ENCODE measurements around the gene TAF3. TPM values are rescaled to one million over a fixed set of nuclear protein-coding genes. Genes with fewer than 3 reads are reported as not detected.

Gene TAF3
- total RNA-seq, 1 donor from 2014 or later: 4.8 TPM

DNA sequence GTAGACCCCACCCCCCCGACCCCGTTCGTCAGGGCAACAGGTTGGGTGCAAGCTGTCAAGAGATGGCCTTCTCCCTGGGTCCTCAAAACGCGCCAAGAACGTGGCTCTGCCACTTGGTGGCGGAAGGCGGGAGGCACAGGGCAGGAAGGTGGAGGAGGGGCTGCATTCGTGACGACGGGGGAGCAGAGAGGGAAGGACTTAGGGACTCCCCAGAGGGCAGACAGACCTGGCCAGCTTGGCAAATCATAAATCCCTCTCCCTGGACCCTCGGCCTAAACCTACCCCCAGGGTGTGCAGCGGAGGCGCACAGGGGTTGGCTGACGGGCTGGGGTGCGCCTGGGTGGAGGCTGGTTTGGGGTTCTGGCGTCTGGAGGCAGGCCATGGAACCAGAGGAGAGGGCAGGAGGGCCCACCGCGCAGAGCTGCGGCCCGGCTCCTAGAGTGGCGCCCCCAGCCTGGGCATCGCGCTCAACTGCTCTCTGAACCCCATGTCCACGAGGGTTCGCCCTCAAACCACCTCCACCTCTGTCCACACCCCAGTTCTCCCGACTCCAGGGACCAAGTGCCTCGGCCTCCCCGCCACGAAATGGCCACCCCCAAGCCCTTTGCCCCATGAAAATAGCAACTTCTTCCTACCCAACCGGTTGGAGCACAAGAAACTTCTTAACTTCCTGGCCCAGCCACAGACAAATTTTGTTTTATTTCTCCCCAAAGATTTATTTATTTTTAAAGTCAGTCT, 225.4 kb downstream of the TAF3 start:
- no peak overlapping the region for H3K4me3 ChIP-seq (ENCODE audit: low read depth, low read length)
- TF ChIP-seq CTCF (conservative IDR thresholded peaks at IDR 0.05; ENCODE audit: low read depth, low read length): no peak
- no peak for DNase-seq (ENCODE audit: low read depth)

- no peak overlapping the region for H3K4me3 ChIP-seq (ENCODE audit: low read depth, low read length)
- no peak for DNase-seq (ENCODE audit: low read depth)
- no peak for TF ChIP-seq CTCF (conservative IDR thresholded peaks at IDR 0.05; ENCODE audit: low read depth, low read length)
Measured at GRCh38 chr10:8044331-8044907, 226.1 kb downstream of the TAF3 start.

DNA sequence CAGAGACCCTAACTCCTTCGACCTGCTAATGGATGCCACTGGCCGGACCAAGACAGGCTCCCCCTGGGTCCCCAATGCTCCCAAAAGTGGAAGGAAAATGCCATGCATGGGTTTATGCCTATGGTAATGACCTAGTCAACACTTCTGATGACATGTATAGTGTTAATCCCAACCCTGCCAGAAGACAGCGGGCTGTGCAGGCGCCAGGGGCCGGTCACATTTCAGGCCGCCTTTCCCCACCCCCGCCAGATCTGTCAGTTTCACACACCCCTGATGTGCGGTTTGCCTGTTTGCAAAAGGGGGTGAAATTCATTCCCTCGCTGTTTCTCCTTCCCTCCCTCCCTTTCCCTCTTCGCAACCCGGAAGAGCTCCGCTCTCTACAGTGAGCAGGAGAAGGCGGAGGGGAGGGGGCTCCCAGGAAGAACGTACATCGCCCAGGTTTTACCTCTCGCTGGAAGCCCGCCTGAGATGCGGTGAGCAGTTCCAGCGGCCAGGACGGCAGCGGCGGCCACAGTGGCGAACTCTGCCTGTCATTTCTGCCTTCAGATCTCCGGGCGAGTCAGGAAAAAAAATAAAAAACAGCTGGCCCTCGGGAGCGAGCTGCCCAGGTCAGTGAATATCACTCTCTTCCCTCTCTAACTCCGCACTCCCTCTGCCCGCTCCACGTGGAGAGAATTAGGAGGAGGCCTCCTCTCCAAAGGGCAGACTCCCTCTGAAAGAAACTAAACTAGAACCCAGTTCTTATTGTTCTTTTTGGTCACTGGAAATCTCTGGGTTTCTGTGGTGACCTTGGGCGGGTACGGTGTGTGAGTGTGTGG, 226.8 kb downstream of the TAF3 start:
- peak overlapping the region; percentile 27 for H3K4me3 ChIP-seq (ENCODE audit: low read depth, low read length)
- no peak for TF ChIP-seq CTCF (conservative IDR thresholded peaks at IDR 0.05; ENCODE audit: low read depth, low read length)
- DNase-seq (ENCODE audit: low read depth): no peak

- no peak overlapping the region for H3K4me3 ChIP-seq (ENCODE audit: low read depth, low read length)
- DNase-seq (ENCODE audit: low read depth): no peak
- no peak for TF ChIP-seq CTCF (conservative IDR thresholded peaks at IDR 0.05; ENCODE audit: low read depth, low read length)
Measured at GRCh38 chr10:8045726-8046494, 227.6 kb downstream of the TAF3 start.

DNA sequence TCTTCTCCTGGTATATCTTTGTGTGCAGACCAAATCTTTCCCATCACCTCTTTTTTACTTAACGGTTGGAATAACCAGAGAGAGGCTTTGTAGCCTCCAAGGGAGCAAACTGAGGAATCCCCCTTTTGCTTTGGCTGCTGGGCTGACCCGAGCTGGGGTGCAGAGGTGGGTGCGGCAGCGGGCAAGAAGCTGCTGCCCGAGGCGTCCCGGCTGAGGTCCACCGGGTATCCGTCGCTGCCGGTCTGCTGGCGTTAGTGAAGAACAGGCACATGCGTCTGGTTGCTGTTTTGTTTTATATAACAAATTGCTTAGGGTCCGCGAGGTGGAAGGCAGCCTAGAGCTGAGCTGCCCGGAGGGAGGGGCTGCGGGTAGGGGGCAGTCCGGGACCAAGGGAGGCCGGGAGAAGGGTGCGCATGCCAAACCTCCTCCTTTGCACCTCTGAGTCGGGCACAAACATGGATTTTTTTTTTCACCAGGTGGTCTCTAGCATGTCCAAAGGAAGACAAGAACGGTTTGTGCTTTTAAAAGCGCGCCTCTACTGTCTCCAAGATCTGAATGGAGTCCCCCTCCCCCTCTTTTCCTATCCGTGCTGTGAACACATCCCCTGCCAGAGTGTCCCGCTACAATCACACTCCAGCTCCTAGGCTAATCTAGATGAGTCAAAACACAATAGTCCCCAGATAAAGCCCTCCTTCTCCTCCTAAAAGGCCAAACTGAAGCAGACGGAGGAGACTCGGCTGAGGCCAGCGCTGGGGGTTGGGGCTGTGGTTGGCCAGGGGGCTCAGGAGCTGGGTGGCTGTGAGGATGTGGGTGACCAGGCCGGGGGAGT, 229.4 kb downstream of the TAF3 start:
- DNase-seq (ENCODE audit: low read depth): no peak
- no peak overlapping the region for H3K4me3 ChIP-seq (ENCODE audit: low read depth, low read length)
- TF ChIP-seq CTCF (conservative IDR thresholded peaks at IDR 0.05; ENCODE audit: low read depth, low read length): no peak

Data from epithelial cell of proximal tubule (primary cell).